Measurements from ENCODE around the gene DLG1.

The DLG1 gene

DNA sequence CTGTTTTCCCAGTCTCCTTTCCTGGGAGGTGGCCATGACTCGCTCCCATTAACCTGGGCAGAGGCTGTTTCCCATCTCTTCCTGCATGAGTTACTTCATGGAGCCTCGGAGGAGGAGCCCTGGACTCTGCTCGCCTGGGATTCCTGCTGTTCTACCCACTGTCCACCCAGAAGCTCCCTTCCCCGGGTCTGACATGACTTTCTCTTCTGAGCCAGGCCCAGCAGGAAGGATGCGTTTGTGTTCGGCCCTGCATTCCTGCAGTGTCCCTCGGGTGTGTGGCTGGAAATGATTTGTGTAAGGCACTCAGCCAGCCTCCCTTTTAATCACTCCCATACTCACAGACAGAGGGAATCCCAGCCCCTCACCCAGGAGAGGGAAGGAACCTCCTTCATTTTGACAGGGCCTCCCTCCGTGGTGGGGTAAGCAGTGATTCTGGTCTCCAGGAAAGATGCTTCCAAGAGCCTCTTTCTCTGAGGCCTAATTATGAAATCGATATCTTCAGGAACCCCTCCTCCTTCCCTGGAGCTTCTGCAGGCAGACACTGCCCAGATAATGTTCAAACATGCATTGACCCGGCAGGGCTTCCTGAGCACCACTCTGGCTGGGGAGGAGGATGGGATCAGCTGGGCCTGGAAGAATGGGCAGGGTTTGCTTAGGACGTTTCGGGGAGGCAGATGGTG is 41.6 kb upstream of the DLG1 start:
- no peak for DNase-seq (ENCODE audit: low spot score)
- TF ChIP-seq, protein P1, sequence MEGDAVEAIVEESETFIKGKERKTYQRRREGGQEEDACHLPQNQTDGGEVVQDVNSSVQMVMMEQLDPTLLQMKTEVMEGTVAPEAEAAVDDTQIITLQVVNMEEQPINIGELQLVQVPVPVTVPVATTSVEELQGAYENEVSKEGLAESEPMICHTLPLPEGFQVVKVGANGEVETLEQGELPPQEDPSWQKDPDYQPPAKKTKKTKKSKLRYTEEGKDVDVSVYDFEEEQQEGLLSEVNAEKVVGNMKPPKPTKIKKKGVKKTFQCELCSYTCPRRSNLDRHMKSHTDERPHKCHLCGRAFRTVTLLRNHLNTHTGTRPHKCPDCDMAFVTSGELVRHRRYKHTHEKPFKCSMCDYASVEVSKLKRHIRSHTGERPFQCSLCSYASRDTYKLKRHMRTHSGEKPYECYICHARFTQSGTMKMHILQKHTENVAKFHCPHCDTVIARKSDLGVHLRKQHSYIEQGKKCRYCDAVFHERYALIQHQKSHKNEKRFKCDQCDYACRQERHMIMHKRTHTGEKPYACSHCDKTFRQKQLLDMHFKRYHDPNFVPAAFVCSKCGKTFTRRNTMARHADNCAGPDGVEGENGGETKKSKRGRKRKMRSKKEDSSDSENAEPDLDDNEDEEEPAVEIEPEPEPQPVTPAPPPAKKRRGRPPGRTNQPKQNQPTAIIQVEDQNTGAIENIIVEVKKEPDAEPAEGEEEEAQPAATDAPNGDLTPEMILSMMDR (IDR thresholded peaks at IDR 0.05; ENCODE audit: extremely low read depth, missing control alignments) = no peak

DNA sequence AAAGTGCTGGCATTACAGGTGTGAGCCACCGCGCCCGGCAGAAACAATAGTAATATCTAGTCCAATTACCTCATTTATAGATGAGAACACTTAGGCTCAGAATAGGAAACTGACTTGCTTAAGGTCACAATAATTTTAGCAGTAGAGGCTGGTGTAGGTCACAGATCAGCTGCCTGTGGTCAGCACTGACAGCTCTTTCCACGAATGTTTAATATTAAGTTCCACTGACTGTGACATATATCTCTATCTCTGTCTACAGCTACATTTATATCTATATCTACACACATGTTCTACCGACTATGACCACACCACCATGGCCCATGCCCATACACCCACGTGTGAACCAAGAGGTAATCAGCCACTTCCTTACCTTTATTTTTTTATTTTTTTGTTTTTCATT is 40.2 kb upstream of the DLG1 start:
- TF ChIP-seq, protein P1 (IDR thresholded peaks at IDR 0.05; ENCODE audit: extremely low read depth, missing control alignments) = no peak
- no peak for DNase-seq (ENCODE audit: low spot score)

DNA sequence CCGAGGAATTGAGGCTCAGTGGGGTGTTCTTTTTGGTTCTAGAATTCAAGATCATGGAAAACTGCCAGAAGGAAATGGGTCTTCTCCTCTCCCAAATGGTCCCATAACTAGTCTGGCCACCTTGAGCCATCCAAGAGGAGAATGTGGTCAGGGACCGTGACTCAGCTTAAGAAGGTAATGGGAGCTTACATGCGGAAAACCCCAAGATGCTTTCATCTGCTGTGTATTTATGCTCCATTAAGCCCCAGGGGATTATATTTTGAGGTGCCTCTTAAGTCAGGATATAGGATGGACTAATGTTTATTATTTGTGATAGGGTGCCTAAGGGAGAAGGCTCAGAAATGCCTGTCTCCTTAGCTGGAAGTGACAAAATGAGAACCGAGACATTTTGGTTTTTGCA is 39.2 kb upstream of the DLG1 start:
- TF ChIP-seq, protein P1 (IDR thresholded peaks at IDR 0.05; ENCODE audit: extremely low read depth, missing control alignments) = no peak
- no peak for DNase-seq (ENCODE audit: low spot score)

DNA sequence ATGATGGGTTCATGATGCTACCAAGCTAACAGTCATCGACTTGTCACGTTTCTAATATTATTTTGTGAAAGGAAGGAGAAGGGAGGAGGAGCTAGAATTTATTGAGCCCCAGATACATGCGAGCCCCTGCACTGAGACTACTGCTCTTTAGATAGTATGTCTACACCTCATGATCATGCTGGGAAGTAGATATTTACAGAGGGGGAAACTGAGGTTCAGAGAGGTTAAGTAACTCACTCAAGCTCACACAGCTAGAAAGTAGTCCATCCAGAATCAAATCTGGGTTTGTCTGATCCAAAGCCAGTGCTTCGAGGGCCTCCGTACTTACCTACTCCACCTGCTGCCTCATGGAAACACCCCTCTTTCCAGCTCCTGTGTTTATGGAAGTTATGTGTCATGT is 38.8 kb upstream of the DLG1 start:
- DNase-seq (ENCODE audit: low spot score) = no peak
- TF ChIP-seq, protein P1 (IDR thresholded peaks at IDR 0.05; ENCODE audit: extremely low read depth, missing control alignments) = no peak

DNA sequence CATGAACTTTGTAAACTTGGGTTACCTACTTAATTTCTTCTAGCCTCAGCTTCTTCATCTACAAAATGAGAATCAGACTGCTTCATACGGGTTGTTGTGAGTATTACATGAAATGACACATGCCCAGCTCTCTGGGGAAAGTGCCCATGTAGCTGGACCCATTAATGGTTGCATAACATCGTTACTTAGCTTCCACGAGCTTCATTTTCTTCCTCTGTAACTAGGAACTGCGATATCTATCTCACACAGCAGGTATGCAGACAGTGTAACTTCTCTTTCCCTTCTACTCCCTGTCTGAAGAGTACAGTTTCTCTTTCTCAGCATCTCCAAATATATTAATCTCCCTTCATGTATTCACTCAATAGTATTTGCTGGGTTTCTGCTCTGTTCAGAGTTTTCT is 37.9 kb upstream of the DLG1 start:
- TF ChIP-seq, protein P1 (IDR thresholded peaks at IDR 0.05; ENCODE audit: extremely low read depth, missing control alignments) = no peak
- no peak for DNase-seq (ENCODE audit: low spot score)

DNA sequence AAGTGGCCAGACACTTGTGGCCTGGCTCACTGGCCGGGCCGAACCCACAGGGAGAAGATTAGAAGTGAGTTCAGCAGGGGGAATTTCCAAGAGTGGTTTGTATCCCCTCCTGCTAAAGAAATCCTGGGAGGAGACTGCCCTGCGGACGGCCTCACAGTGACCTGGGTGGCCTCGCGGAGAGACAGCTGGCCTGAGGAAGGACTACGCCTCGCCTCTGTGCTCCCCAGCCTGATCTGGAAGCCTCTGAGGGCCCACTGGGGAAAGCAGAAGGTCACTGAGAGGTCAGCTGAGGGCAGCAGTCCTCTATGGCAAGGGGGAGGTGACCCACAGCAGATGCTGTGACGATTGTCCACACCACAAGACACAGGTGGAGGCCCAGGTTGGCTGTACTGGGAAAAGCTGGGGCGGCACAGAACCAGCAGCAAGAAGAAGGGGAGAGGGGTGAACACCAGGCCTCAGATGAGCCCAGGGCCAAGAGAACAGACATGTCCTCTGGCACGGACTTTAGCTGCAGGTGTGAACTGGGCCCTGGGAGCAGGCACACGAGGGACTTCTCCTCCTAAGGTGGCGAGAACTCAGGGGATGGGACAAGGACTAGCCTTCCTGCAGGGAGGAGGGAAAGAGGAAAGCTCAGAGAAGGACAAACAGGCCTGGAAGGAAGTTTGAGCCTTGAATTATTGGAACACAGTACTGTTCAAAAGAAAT is 37.2 kb upstream of the DLG1 start:
- TF ChIP-seq, protein P1 (IDR thresholded peaks at IDR 0.05; ENCODE audit: extremely low read depth, missing control alignments) = no peak
- DNase-seq (ENCODE audit: low spot score) = no peak

DNA sequence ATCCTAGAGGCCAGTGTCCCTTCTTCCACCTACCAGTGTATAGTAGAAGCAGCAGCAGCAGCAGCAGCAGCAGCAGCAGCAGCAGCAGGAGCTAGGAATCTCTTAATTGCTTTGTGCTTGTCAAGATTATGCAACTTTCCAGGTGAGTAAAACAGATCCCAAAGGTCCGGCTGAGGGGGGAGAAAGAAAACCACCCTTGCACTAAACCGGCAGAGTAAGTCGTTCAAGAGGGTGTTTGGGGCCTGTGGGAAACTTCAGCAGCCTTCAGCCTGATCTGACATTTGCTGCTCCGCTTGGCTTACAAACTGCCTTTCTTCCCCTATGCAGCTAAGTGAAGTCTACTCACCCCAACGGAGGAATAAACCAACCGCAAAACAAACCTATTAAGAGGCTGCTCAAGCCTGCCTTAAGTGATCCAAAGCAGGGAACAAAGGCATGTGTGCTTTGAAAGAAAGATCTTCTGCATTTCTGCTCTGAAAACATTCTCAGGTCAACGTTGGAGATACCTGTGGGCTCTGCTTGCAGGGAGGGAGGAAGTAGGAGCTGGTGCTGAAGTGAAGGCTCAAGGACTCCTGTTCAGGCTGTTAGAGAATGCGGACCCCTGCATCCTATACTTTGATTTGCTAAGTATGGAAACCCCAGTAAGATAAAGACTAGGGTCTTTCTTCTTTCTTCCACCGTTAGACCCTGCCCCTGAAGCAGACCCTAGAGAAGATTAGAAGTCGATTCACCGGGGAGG is 35.7 kb upstream of the DLG1 start:
- TF ChIP-seq, protein P1 (IDR thresholded peaks at IDR 0.05; ENCODE audit: extremely low read depth, missing control alignments) = no peak
- DNase-seq (ENCODE audit: low spot score) = no peak

Measured in GM20000 (cell line).